HG02623 (cell line): ENCODE measurements around the gene CNOT4.
"Not testable (repeated sequence)": the region's sequence is repeated elsewhere in the genome, so short reads cannot be mapped to it uniquely, and the experiment has no call there.

Source experiments
- ATAC-seq: cut with Tn5 transposase; IDR thresholded peaks from one replicate; pipeline ENCODE4 v1.9.1; 2021; ENCODE audit warnings: moderate library complexity; ENCODE audit not compliant: unreplicated experiment

CNOT4 gene

DNA sequence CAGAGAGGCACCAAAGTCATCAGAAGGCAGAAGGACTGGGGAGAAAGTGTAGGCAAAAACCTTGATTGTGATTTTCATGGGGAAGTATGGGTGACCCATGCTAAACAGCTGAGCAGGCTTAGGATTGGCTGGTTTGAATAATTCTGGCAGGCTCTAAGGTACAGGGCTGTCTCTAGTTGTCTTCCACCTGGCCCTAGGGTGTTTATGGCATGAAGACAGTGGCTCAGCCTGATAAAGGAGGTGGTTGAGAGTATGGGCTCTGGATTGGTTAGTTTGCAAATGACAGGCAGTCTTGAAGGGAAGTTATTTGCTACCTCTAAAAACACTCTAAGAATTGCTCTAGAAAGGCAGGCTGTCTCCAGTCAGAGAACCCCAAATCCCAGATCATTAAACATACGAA lies 176.0 kb downstream of the CNOT4 start:
- ATAC-seq: no peak

DNA sequence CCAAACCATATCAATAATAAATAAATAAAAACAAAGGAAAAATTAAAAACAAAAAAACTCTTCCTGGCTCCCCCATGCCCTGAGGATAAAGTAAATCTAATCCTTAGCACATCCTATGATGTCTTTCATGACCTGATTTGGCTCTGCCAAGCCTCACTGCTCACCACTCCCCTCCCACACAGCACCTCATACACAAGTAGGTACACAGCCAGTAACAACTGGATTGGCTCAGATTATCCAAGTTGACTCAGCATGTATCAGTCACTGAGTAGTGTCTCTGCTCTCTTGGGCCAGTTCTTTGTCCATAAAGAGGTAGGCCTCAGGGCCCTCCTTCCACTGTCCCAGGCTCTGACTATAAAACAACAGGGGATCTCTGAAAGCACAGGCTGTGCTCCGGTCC lies 176.7 kb downstream of the CNOT4 start:
- ATAC-seq: no peak

DNA sequence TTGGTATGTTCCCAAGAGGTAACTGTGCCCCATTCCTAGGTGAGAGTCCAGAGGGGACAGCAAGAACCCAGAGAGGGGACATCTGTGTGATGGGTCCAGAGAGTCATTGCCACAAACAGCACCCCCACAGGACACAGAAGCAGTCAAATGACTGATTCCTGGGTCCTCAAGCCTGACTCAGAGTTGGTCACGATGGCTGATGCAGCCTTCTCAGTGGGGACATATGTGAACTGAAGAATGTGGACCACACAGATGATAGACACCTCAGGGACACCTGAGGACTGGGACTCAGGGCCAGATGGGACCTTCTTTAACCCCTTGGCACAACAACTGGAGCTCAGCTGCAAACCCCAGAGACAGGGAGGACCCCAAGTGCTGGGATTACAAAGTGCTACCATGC lies 179.8 kb downstream of the CNOT4 start:
- ATAC-seq: no peak

DNA sequence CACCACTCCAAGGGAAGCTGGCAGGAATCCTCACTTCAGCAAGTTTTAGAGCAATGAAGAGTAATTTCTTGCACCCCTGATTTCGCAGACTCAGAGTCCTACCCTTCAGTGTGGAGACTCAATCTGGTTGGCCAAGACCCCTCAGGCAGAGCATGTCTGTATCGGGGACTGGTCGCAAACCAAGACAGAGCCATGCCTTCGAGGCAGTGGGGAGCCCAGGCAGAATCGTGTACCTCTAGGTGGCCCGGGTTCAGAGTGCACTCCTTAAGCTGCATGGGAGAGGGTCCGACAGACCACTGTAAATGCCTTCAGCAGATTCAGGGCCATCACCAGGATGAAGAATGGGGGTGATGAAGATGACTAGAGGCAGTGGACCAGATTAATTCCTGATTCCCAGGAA lies 181.4 kb downstream of the CNOT4 start:
- ATAC-seq: no peak

DNA sequence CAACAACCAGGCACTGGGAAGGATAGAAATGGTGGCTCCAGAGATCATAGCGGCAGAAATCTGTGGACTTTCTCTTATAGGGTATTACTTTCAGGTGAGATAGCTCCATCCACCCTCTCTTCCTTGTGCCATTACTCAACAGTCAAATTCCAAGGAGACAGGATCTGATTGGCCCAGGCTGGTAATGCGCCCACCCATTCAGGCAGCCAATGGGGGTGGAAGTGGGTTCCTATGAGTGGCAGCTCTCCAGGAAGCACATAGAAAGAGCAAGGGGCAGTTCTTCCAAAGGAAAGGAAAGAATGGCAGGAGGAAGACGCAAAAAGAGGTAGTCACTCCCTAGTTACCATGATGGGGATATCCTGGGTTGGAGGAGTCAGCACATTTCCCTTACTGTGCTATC lies 181.8 kb downstream of the CNOT4 start:
- ATAC-seq: no peak

DNA sequence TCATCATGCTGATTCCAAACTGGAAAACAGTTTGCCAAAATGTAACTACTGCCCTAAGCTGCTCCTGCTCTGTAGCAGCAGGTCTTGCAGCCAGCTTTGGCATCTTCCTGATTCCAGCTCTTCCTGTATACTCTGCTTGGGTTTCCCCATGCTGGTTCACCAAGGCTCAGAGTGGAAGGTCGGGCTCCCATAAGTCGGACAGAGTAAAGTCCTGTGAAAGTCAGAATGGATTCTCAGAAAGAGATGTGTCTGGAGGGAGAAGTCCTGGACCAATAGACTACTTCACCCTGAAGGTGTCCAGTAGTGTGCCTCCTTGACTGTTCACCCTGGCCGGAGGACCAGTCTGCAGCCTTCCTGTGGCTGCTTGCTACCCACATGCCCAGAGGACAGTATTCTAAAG lies 182.4 kb downstream of the CNOT4 start:
- ATAC-seq: no peak

DNA sequence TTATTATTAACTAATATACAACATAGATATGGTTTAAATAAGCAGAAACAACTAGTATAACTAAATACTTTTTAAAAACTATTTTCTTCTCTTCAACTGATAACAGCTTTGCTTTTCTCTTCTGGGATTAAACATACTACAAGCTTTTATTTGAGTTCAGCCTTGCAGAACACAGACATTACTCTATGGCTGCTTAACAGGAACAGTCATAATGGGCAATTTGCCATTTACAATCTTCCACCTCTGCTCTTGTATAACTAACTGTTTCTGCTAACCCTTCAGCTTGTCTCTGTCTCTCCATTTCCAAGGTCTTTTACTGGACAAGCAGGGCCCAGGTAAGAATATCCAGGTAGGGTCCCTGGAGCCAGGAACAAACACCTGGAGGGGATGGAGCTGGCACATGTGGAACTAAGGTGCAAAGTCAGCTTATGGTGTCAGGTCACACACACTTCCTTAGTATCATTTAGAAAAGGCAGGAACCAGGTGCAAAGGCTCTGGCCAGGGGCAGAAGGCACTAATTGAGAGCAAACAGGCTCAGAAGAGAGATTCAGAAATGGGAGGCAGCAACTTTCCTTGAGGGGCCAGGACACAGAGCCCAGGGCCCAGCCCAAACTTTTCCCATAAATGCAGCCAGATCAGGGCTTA lies 183.1 kb downstream of the CNOT4 start:
- no peak for ATAC-seq

DNA sequence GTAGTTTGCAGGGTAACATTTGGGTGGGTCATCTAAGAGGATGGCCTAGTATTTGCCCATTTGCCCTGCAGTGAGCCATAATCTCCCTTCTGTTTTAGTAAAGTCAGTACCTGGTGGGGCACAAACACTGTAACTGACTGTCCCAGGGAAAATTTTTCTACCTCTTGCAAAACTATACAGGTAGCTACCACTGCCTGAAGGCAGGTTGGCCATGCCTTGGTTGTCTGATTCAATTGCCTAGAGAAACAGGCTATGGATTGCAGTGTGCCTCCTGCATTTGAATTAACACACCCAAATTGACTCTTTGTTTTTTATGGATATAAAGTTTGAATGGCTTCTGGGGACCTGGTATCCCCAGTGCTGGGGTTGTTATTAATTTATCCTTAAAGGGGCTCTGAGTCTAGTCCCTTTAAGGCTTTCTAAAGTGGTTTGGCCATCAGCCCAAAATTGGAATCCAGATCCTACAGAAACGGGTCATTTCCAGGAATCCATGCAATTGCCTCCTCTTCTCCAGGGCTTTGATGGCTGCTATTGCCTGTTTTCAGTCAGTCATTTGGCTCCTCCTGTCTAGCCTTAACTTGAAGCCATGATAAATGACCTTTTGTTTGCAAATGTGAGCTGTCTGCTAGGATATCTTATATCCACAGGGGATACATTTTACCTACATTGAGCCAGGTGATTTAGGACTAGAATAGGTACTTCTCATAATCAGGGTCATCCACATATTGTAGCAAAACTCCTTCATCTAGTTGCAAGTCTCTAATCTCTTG lies 187.1 kb downstream of the CNOT4 start:
- ATAC-seq: no peak

DNA sequence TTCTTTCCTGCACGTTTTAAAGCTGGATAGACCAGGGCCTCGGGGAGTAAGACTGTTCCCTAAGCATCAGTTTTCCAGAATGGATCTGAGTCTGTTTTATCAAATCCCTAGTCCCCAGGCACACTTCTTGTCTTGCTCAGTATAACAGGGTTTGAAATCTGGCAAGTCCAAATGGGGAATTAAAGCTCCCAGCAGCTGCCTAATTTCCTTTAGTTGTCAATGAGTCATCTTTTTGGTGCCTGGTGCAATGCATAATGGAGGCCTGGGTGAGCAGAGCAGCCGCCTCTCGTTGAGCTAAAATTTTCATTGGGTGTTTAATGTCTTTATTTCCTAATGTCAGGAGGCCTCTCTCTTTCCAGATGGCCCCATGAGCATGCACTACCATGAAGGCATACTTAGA lies 188.3 kb downstream of the CNOT4 start:
- ATAC-seq: no peak

DNA sequence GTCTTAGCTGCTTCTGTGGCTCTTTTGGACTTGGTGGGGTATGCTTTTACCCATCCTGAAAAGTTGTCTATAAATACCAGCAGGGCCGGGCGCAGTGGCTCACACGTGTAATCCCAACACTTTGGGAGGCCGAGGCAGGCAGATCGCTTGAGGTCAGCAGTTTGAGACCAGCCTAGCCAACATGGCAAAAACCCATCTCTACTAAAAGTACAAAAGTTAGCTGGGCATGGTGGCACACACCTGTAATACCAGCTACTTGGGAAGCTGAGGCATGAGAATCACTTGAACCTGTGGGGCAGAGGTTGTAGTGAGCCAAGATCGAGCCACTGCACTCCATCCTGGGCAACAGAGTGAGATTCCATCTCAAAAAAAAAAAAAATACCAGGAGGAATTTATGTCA lies 188.9 kb downstream of the CNOT4 start:
- not testable (repeated sequence) for ATAC-seq

DNA sequence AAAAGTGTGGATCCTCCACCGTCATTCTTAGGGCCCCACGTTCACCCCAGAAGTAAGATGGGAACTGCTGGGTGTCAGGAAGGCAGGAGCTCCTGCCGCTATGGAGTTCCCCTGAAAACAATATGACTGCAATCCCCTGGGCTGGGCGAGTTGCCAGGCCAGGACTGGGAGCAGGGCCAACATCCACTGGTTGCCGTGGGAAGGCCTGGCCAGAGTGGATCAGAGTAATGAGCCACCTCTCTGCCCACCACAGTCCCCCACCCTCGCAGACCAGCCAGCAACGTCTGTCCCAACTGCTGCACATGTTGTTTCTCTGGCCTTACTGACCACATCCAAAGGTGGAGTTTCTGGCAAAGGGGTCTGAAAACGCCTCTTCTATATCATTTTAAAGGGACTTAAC lies 189.6 kb downstream of the CNOT4 start:
- ATAC-seq: no peak

DNA sequence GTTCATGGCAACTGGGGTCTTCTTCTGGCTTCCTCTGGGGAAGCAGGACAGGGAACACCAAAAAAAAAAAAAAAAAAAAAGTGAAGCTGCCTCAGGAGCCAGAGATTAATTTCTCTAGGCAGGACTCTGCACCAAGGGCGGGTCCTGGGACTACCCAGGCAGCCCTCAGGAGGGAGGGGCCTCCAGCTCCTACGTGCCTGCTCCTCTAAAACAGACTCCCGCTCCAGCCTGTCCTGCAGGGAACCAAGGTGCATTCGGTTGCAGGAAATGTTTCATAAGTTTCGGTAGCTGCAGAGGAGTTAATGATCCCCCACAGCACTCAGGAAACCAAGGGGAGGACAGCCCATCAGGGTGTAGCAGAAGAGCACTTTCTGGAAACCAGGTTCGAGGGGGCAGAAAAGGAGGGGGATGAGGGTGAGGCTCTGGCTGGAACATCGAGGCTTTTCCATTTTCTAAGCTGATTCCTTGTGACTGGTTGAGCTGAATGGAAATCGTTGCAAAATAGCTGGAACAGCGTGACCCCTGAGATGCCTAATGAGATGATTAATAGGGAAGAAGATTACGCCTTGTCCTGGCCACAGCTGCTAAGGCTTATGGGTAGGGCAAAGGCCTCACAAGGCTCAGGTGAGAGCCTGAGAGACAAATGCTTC lies 192.1 kb downstream of the CNOT4 start:
- no peak for ATAC-seq

DNA sequence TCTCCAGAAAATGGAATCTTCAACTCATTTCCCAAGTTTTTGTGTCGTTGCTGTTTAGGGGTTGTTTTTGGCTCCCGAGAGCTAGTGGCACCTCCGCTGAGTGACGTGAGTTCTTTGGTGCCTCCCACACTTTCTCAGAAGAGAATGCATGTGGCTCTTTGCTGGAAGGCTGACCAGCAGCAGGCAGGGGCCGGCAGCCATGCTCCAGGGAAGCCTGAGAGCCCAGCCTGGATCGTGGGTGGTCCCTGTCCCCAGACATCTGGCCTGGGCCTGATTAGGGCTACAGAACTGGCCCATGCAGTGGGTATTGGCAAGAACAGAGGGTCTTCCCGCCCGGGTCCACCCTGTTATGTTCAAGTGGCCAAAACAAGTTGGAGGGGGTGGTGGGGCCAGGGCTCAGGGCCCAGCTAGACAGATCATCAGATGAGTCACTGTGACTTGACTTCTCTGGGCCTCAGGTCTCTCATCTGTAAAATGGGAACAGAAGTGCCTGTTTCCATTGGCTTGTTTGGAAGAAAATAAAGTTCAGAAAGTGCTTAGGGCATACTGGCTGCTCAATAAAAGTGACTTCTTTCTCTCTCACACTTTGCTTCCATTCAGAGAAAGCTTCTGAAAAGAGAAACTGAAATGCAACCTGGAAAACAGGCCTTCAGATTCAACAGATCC lies 193.1 kb downstream of the CNOT4 start:
- ATAC-seq: no peak

DNA sequence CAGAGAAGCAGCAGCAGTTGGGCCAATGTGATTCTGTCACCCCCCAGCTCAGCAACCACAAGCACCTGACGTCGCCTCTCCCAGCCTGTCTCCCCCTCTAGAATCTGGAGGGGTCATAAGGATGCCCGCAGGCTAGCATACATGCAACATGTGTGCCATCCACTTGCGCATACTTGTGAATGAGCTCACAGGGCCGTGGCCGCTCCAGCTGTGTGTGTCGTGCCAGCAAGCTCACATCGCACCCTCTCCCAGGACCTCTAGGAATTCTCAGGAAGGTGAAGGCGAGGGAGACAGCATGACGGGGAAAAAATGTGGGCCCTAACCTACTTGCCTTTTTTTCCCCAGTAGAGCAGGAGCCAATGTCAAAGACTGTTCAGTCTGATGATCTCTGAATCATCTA lies 195.9 kb downstream of the CNOT4 start:
- no peak for ATAC-seq
